Transverse colon (tissue), 4 donors: ENCODE data around the gene PNRC2.

Source experiments
- POLR2AphosphoS5 ChIP-seq, 3 donors: sonication (generic); formaldehyde crosslinking; IDR thresholded peaks; one replicate each; pipeline ENCODE4 v1.6.1; 2016; ENCODE audit warnings: antibody characterized with exemption in 3 of 3
- TF ChIP-seq, protein P1 (sequence below), 5 experiments: fragments of 200-600 bp in 3 of 5; fragments of 450-650 bp in 2 of 5; sonication (generic) in 3 of 5; IDR thresholded peaks; 1 replicate in 2 of 5; 2 replicates in 3 of 5; pipeline ENCODE4 v1.5.1; 2016 to 2017; ENCODE audit warnings: antibody characterized with exemption in 5 of 5, inconsistent platforms in 3 of 5, mild to moderate bottlenecking in 2 of 5, moderate library complexity in 1 of 5

- TF ChIP-seq POLR2AphosphoS5 (IDR thresholded peaks at IDR 0.05), result no peak
- TF ChIP-seq, protein P1, sequence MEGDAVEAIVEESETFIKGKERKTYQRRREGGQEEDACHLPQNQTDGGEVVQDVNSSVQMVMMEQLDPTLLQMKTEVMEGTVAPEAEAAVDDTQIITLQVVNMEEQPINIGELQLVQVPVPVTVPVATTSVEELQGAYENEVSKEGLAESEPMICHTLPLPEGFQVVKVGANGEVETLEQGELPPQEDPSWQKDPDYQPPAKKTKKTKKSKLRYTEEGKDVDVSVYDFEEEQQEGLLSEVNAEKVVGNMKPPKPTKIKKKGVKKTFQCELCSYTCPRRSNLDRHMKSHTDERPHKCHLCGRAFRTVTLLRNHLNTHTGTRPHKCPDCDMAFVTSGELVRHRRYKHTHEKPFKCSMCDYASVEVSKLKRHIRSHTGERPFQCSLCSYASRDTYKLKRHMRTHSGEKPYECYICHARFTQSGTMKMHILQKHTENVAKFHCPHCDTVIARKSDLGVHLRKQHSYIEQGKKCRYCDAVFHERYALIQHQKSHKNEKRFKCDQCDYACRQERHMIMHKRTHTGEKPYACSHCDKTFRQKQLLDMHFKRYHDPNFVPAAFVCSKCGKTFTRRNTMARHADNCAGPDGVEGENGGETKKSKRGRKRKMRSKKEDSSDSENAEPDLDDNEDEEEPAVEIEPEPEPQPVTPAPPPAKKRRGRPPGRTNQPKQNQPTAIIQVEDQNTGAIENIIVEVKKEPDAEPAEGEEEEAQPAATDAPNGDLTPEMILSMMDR (IDR thresholded peaks at IDR 0.05), result no peak
These were observed 37.1 kb downstream of the PNRC2 start for GRCh38 chr1:23996700-23997229.
